A549 treated with GW870086 at 1 μM for 4 hours (cell line): ENCODE measurements around the gene ZDHHC22. TPM values are rescaled to one million over a fixed set of nuclear protein-coding genes. Genes with fewer than 3 reads are reported as not detected.

Experiments
- total RNA-seq: library from RNA; stranded (reverse); fragments of 200-300 nt; extraction: Qiagen RNA extraction; gene quantifications from 5 replicates; pipeline ENCODE4 v1.2.3, GENCODE V29; 2022; ENCODE audit warnings: low read depth

ZDHHC22 gene
- total RNA-seq, result 0.18 to 0.35 TPM (median 0.23 TPM) in 5 replicates

DNA sequence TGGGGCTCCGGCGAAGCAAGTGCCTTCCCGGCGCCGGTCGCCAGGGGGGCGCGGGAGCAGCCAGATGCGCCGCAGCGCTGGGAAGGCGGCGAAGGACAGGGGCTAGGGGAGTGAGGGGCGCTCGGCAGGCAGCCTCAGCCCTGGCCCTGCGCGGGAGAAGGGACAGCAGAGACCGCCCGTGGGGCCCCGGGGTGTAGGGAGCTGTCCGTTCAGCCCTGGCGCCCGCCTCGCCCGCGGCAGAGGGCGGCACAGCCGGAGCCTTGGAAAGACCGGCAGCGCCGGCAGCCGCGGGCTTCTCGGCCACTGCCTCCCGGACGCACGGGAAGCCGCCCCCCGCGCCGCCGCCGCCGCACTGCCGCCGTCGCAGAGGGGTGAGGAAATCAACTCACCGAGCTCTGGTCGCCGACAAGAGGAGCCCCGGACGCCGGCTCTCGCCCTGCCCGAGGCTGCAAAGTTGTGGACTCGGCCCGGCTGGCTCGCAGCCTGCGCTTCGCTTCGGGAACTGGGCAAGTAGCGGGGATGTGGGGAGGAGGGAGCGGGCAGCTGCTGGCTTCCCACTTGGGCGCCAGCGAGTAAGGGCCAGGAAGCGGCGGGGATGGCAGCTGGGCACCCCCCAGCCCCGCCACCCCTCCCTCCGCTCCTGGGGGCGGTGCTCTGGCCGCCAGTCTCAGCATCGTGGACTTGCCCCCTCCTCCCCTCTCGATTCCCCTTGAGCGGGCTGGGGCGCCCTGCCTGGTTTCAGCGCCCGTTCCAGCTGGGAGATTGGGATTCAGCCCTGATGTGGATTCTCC lies at the start of gene ZDHHC22:
Gene ZDHHC22, minus strand, starts transcription at position 578 of the 791 bp plus-strand sequence. CDS start 2,053 bp downstream, outside the sequence.

GRCh38 chr14:77181603-77182437 lies 40.2 kb upstream of the ZDHHC22 start, which contains the start of gene TMEM63C:
TMEM63C (plus strand) TSS chr14:77181798; CDS start chr14:77218814, 37,016 bp downstream.

GRCh38 chr14:77097700-77098528 lies 43.7 kb downstream of the ZDHHC22 start, which contains the start of gene CIPC:
CIPC (plus strand) TSS chr14:77098258; CDS start chr14:77105709, 7,451 bp downstream.

Other genes with a start within 250 kb of the ZDHHC22 start
- gene IRF2BPL, start 113.1 kb downstream of the ZDHHC22 start, total RNA-seq, result 17.0 to 25.5 TPM (median 24.1 TPM) in 5 replicates
- 5.5 to 8.6 TPM (median 7.6 TPM) in 5 replicates for gene CIPC, start 43.5 kb downstream of the ZDHHC22 start, total RNA-seq
- 1.2 to 1.9 TPM (median 1.8 TPM) in 5 replicates for gene TMEM63C, start 40.0 kb upstream of the ZDHHC22 start, total RNA-seq
- not detected in 5 replicates for gene NGB, start 129.4 kb upstream of the ZDHHC22 start, total RNA-seq
- 25.4 to 33.3 TPM (median 29.7 TPM) in 5 replicates for gene POMT2, start 179.1 kb upstream of the ZDHHC22 start, total RNA-seq
- gene GSTZ1, start 179.2 kb upstream of the ZDHHC22 start, total RNA-seq, result 29.7 to 35.8 TPM (median 33.5 TPM) in 5 replicates
- 4.1 to 8.2 TPM (median 6.9 TPM) in 5 replicates for gene TMED8, start 235.3 kb upstream of the ZDHHC22 start, total RNA-seq
- gene SAMD15, start 235.6 kb upstream of the ZDHHC22 start, total RNA-seq, result 1.5 to 2.0 TPM (median 1.7 TPM) in 5 replicates